CD14-positive monocyte (primary cell): ENCODE results near the gene ARGFX. TPM values are rescaled to one million over a fixed set of nuclear protein-coding genes. Genes with fewer than 3 reads are reported as not detected.
A peak's percentile ranks its signal among the peaks of the same experiment; 100 is the strongest.
"Not testable (repeated sequence)": the region's sequence is repeated elsewhere in the genome, so short reads cannot be mapped to it uniquely, and the experiment has no call there.

ENCODE experiments used
- DNase-seq, 3 donors: peaks; one replicate each; pipeline ENCODE4 v3.0.0-alpha.2; 2011 to 2022
- H2AFZ ChIP-seq: 2 replicates; pipeline ENCODE4 v1.6.0; 2012; ENCODE audit warnings: mild to moderate bottlenecking, low read depth, low read length, inconsistent platforms; ENCODE audit not compliant: insufficient read depth, poor library complexity, severe bottlenecking
- H3K27ac ChIP-seq, 2 donors: 1 replicate in 1 of 2; 2 replicates in 1 of 2; pipeline ENCODE4 v1.5.1; 2012 to 2013; ENCODE audit warnings: low read length in 2 of 2, control low read depth in 1 of 2, inconsistent platforms in 1 of 2, low read depth in 1 of 2, mild to moderate bottlenecking in 1 of 2
- H3K27me3 ChIP-seq, 2 donors: one replicate each; pipeline versions ENCODE4 v1.6.0 to v1.6.1; 2011 to 2013; ENCODE audit warnings: low read length in 2 of 2; ENCODE audit not compliant: control insufficient read depth in 2 of 2, insufficient read depth in 2 of 2
- H3K36me3 ChIP-seq, 2 donors: replicated peaks in 1 of 2; 1 replicate in 1 of 2; 2 replicates in 1 of 2; pipeline versions ENCODE4 v1.5.1 to v1.6.1; 2012 to 2013; ENCODE audit warnings: low read length in 2 of 2, control low read depth in 1 of 2, inconsistent platforms in 1 of 2, mild to moderate bottlenecking in 1 of 2; ENCODE audit not compliant: insufficient read depth in 2 of 2, control insufficient read depth in 1 of 2
- H3K4me1 ChIP-seq, 2 donors: 1 replicate in 1 of 2; 2 replicates in 1 of 2; pipeline versions ENCODE4 v1.5.1 to v1.6.1; 2012 to 2013; ENCODE audit warnings: low read length in 2 of 2, control low read depth in 1 of 2, inconsistent platforms in 1 of 2, mild to moderate bottlenecking in 1 of 2, moderate library complexity in 1 of 2; ENCODE audit not compliant: insufficient read depth in 2 of 2, control insufficient read depth in 1 of 2
- H3K4me2 ChIP-seq: replicated peaks from 2 replicates; pipeline ENCODE3; 2012; ENCODE audit warnings: low read length, moderate library complexity, mild to moderate bottlenecking; ENCODE audit not compliant: poor library complexity, severe bottlenecking; ENCODE audit errors: extremely low read depth
- H3K4me3 ChIP-seq, 3 experiments: fragments of 200-600 bp in 1 of 3; sonication (generic) in 1 of 3; replicated peaks in 1 of 3; 1 replicate in 2 of 3; 2 replicates in 1 of 3; pipeline ENCODE4 v1.5.1; 2011 to 2013; ENCODE audit warnings: low read length in 3 of 3, mild to moderate bottlenecking in 3 of 3, control low read depth in 2 of 3, low read depth in 2 of 3, inconsistent platforms in 1 of 3, moderate library complexity in 1 of 3
- H3K79me2 ChIP-seq: 2 replicates; pipeline ENCODE4 v1.6.0; 2012; ENCODE audit warnings: mild to moderate bottlenecking, control low read depth, inconsistent platforms, low read length, moderate library complexity; ENCODE audit not compliant: insufficient read depth
- H3K9ac ChIP-seq: 2 replicates; pipeline ENCODE4 v1.6.0; 2017; ENCODE audit warnings: low read length, mild to moderate bottlenecking; ENCODE audit not compliant: insufficient read depth, poor library complexity, severe bottlenecking
- H3K9me3 ChIP-seq, 2 donors: replicated peaks in 1 of 2; 1 replicate in 1 of 2; 2 replicates in 1 of 2; pipeline versions ENCODE4 v1.5.1 to v1.6.1; 2012 to 2013; ENCODE audit warnings: low read length in 2 of 2, control low read depth in 1 of 2; ENCODE audit not compliant: control insufficient read depth in 1 of 2, insufficient read depth in 1 of 2
- H4K20me1 ChIP-seq: 2 replicates; pipeline ENCODE4 v1.6.0; 2012; ENCODE audit warnings: mild to moderate bottlenecking, low read length, control low read depth, moderate library complexity; ENCODE audit not compliant: insufficient read depth
- H3K27ac Mint-ChIP-seq, 7 donors: one replicate each; pipeline ENCODE4 v1.8.0; 2020; ENCODE audit warnings: mild to moderate bottlenecking in 7 of 7, mixed read lengths in 7 of 7, moderate library complexity in 6 of 7, inconsistent platforms in 2 of 7
- H3K27me3 Mint-ChIP-seq, 3 donors: one replicate each; pipeline ENCODE4 v1.8.0; 2021 to 2022; ENCODE audit warnings: low read depth in 3 of 3, mild to moderate bottlenecking in 3 of 3, mixed read lengths in 3 of 3, moderate library complexity in 3 of 3, inconsistent platforms in 1 of 3
- H3K36me3 Mint-ChIP-seq, 2 donors: one replicate each; pipeline ENCODE4 v1.8.0; 2020; ENCODE audit warnings: mixed read lengths in 2 of 2, inconsistent platforms in 1 of 2, mild to moderate bottlenecking in 1 of 2
- H3K4me1 Mint-ChIP-seq: one replicate; pipeline ENCODE4 v1.8.0; 2020; ENCODE audit warnings: mild to moderate bottlenecking, mixed read lengths
- H3K4me3 Mint-ChIP-seq, 2 donors: one replicate each; pipeline ENCODE4 v1.8.0; 2020; ENCODE audit warnings: mild to moderate bottlenecking in 2 of 2, mixed read lengths in 2 of 2, moderate library complexity in 1 of 2
- H3K9me3 Mint-ChIP-seq, 7 donors: one replicate each; pipeline ENCODE4 v1.8.0; 2020 to 2022; ENCODE audit warnings: mixed read lengths in 7 of 7, mild to moderate bottlenecking in 6 of 7, moderate library complexity in 6 of 7, inconsistent platforms in 2 of 7
- WGBS: methylation state at CpG from one replicate; pipeline ENCODE4 v1.1.5; 2013; ENCODE audit warnings: missing lambda C conversion rate; ENCODE audit not compliant: insufficient coverage; 5-methylcytosine and 5-hydroxymethylcytosine counted together
- intact Hi-C, 2 donors: fragments of 100-400 bp; cut with micrococcal nuclease; formaldehyde crosslinking; loops; one replicate each; pipeline versions ENCODE4 v1.15.0 to v1.15.1; 2023
- polyA plus RNA-seq, 3 donors: library from polyadenylated mRNA; depleted of rRNA in 1 of 3; unstranded in 2 of 3; stranded (reverse) in 1 of 3; fragments of 300-500 nt in 2 of 3; fragments of >200 nt in 1 of 3; fragmentation: Illumina TruSeq in 2 of 3; gene quantifications; 1 replicate in 2 of 3; 2 replicates in 1 of 3; pipeline ENCODE4 v1.2.3, GENCODE V29; 2012 to 2021
- TF ChIP-seq, protein P1 (sequence below): fragments of 200-600 bp; IDR thresholded peaks from one replicate; pipeline ENCODE4 v1.8.0; 2022; ENCODE audit warnings: antibody characterized with exemption, mild to moderate bottlenecking

Gene ARGFX
- polyA plus RNA-seq, 3 donors = not detected

GRCh38 chr3:121592856-121593702, 25.3 kb downstream of the ARGFX start, which contains the start of gene FBXO40:
Gene FBXO40 (plus strand): TSS chr3:121593379. CDS start chr3:121620576, 27,197 bp downstream.
- no peaks in the 10 kb centered on the region for H3K36me3 Mint-ChIP-seq
- H3K36me3 ChIP-seq = no peaks in the 10 kb centered on the region
- no peaks in the 10 kb centered on the region for H4K20me1 ChIP-seq
- TF ChIP-seq, protein P1, sequence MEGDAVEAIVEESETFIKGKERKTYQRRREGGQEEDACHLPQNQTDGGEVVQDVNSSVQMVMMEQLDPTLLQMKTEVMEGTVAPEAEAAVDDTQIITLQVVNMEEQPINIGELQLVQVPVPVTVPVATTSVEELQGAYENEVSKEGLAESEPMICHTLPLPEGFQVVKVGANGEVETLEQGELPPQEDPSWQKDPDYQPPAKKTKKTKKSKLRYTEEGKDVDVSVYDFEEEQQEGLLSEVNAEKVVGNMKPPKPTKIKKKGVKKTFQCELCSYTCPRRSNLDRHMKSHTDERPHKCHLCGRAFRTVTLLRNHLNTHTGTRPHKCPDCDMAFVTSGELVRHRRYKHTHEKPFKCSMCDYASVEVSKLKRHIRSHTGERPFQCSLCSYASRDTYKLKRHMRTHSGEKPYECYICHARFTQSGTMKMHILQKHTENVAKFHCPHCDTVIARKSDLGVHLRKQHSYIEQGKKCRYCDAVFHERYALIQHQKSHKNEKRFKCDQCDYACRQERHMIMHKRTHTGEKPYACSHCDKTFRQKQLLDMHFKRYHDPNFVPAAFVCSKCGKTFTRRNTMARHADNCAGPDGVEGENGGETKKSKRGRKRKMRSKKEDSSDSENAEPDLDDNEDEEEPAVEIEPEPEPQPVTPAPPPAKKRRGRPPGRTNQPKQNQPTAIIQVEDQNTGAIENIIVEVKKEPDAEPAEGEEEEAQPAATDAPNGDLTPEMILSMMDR = no peak
- no peak within 1 kb of the TSS for H3K27ac ChIP-seq
- H3K27me3 Mint-ChIP-seq = peaks cover 3 to 7% (median 5%) of the 10 kb centered on the region in 3 donors
- no peak within 1 kb of the TSS for H2AFZ ChIP-seq
- peaks cover 4% of the 10 kb centered on the region for H3K4me1 Mint-ChIP-seq
- no peaks in the 10 kb centered on the region for H3K27me3 ChIP-seq
- H3K79me2 ChIP-seq = no peaks in the 10 kb centered on the region
- no peak within 1 kb of the TSS for H3K4me2 ChIP-seq
- DNase-seq = no peak
- no peak within 1 kb of the TSS for H3K4me3 ChIP-seq
- intact Hi-C loops = no loop called here
- H3K9ac ChIP-seq = no peak within 1 kb of the TSS
- H3K27ac Mint-ChIP-seq = peak within 1 kb of the TSS in 1 of 7 donors; percentile 10
- no peaks in the 10 kb centered on the region for H3K4me1 ChIP-seq
- WGBS = 83% methylated on average over 9 of the region's 11 CpGs
- H3K9me3 Mint-ChIP-seq = no peaks in the 10 kb centered on the region
- no peak within 1 kb of the TSS for H3K4me3 Mint-ChIP-seq
- H3K9me3 ChIP-seq = no peaks in the 10 kb centered on the region

- H3K27me3 ChIP-seq, H3K9me3 ChIP-seq, H3K4me3 Mint-ChIP-seq, H3K36me3 ChIP-seq, intact Hi-C loops, H3K4me1 Mint-ChIP-seq, DNase-seq, H3K27ac ChIP-seq, H3K4me2 ChIP-seq, H3K9me3 Mint-ChIP-seq, H2AFZ ChIP-seq, H3K27me3 Mint-ChIP-seq, H3K36me3 Mint-ChIP-seq, H3K27ac Mint-ChIP-seq, H4K20me1 ChIP-seq, H3K4me3 ChIP-seq, H3K9ac ChIP-seq, H3K79me2 ChIP-seq, H3K4me1 ChIP-seq: not testable (repeated sequence)
- WGBS = 100% methylated on average over 2 of the region's 4 CpGs
Observed at GRCh38 chr3:121593806-121594205, 26.1 kb downstream of the ARGFX start.
